H1 (cell line): ENCODE measurements around the gene MNAT1. TPM values are rescaled to one million over a fixed set of nuclear protein-coding genes. Genes with fewer than 3 reads are reported as not detected.

Experiments used
- CTCF ChIA-PET: fragments of 300-600 bp; sonication (Branson Sonifier 250); formaldehyde crosslinking; loops from one replicate; lab custom pipeline; 2021; ENCODE audit not compliant: partially characterized antibody; lab: Charles Lee
- POLR2A ChIA-PET: fragments of 300-600 bp; sonication (Branson Sonifier 250); formaldehyde crosslinking; loops from one replicate; lab custom pipeline; 2021; ENCODE audit warnings: inconsistent platforms; ENCODE audit not compliant: partially characterized antibody; lab: Charles Lee
- DNase-seq, 2 experiments: peaks; one replicate each; pipeline versions ENCODE4 v3.0.0 to v3.0.0-alpha.2; 2010 to 2022; ENCODE audit warnings: low spot score in 2 of 2, low read depth in 1 of 2, mixed read lengths in 1 of 2
- FAIRE-seq: peaks from 2 replicates; lab custom pipeline; 2011; peaks lifted over from hg19 to GRCh38; lab: Jason Lieb, UNC
- H2AFZ ChIP-seq: 2 replicates; pipeline ENCODE4 v1.8.1; 2012; ENCODE audit warnings: low read length, inconsistent platforms
- H2AK5ac ChIP-seq: 2 replicates; pipeline ENCODE4 v1.6.1; 2013; ENCODE audit warnings: low read depth, low read length
- H2BK120ac ChIP-seq: replicated peaks from 2 replicates; pipeline ENCODE3; 2013; ENCODE audit warnings: low read depth, low read length, inconsistent platforms
- H2BK12ac ChIP-seq: 2 replicates; pipeline ENCODE4 v1.6.1; 2013; ENCODE audit warnings: low read depth, low read length
- H2BK15ac ChIP-seq: 2 replicates; pipeline ENCODE4 v1.6.1; 2013; ENCODE audit warnings: low read length
- H2BK20ac ChIP-seq: 2 replicates; pipeline ENCODE4 v1.6.1; 2013; ENCODE audit warnings: low read length
- H2BK5ac ChIP-seq: 2 replicates; pipeline ENCODE4 v1.6.1; 2013; ENCODE audit warnings: low read depth, low read length
- H3K14ac ChIP-seq: 2 replicates; pipeline ENCODE4 v1.6.1; 2013; ENCODE audit warnings: inconsistent platforms; ENCODE audit not compliant: insufficient read length
- H3K18ac ChIP-seq: 2 replicates; pipeline ENCODE4 v1.6.1; 2013; ENCODE audit warnings: low read length; ENCODE audit errors: extremely low read depth
- H3K23ac ChIP-seq: 2 replicates; pipeline ENCODE4 v1.6.1; 2013; ENCODE audit warnings: inconsistent platforms; ENCODE audit not compliant: insufficient read length
- H3K23me2 ChIP-seq: 2 replicates; pipeline ENCODE4 v1.6.1; 2013; ENCODE audit warnings: low read depth, low read length
- H3K27ac ChIP-seq: 2 replicates; pipeline ENCODE4 v1.6.1; 2011; ENCODE audit warnings: low read depth, low read length, inconsistent platforms
- H3K27me3 ChIP-seq, 4 experiments: replicated peaks in 1 of 4; 1 replicate in 1 of 4; 2 replicates in 3 of 4; pipeline versions ENCODE4 v1.6.1 to v1.8.1; 2011 to 2013; ENCODE audit warnings: low read length in 3 of 4, mild to moderate bottlenecking in 3 of 4, inconsistent platforms in 2 of 4, mixed read lengths in 2 of 4, moderate library complexity in 1 of 4; ENCODE audit not compliant: control insufficient read depth in 3 of 4, insufficient read depth in 3 of 4; ENCODE audit errors: extremely low read depth in 1 of 4
- H3K36me3 ChIP-seq, 4 experiments: 2 replicates each; pipeline versions ENCODE4 v1.6.1 to v1.8.1; 2011 to 2013; ENCODE audit warnings: mild to moderate bottlenecking in 4 of 4, low read length in 3 of 4, moderate library complexity in 2 of 4, control low read depth in 1 of 4, inconsistent platforms in 1 of 4; ENCODE audit not compliant: insufficient read depth in 4 of 4, control insufficient read depth in 2 of 4
- H3K4ac ChIP-seq: replicated peaks from 2 replicates; pipeline ENCODE3; 2013; ENCODE audit warnings: low read length, low read depth, mixed read lengths, inconsistent platforms; ENCODE audit not compliant: insufficient read length
- H3K4me1 ChIP-seq, 4 experiments: replicated peaks in 1 of 4; 1 replicate in 1 of 4; 2 replicates in 3 of 4; pipeline versions ENCODE4 v1.6.1 to v1.8.1; 2011 to 2013; ENCODE audit warnings: low read length in 3 of 4, inconsistent platforms in 2 of 4, mixed read lengths in 1 of 4; ENCODE audit not compliant: insufficient read depth in 4 of 4, control insufficient read depth in 3 of 4
- H3K4me2 ChIP-seq, 2 experiments: 2 replicates each; pipeline versions ENCODE4 v1.6.1 to v1.8.1; 2011 to 2013; ENCODE audit warnings: low read depth in 2 of 2, low read length in 2 of 2, control low read depth in 1 of 2, inconsistent platforms in 1 of 2, mild to moderate bottlenecking in 1 of 2; ENCODE audit not compliant: insufficient read depth in 1 of 2
- H3K4me3 ChIP-seq, 4 experiments: fragments of 200-600, 300-600 bp in 1 of 4; sonication (generic), shearing (Covaris generic), sonication (Bioruptor Twin) in 1 of 4; 2 replicates each; pipeline versions ENCODE4 v1.5.1 to v1.8.1; 2011 to 2016; ENCODE audit warnings: low read length in 4 of 4, low read depth in 3 of 4, control low read depth in 2 of 4, inconsistent platforms in 2 of 4, mild to moderate bottlenecking in 2 of 4, mixed read lengths in 1 of 4, moderate library complexity in 1 of 4; ENCODE audit not compliant: insufficient read depth in 2 of 4; ENCODE audit errors: extremely low read depth in 1 of 4
- H3K56ac ChIP-seq: replicated peaks from 2 replicates; pipeline ENCODE3; 2013; ENCODE audit warnings: low read depth, mild to moderate bottlenecking, mixed read lengths, low read length, inconsistent platforms; ENCODE audit not compliant: insufficient read length
- H3K79me1 ChIP-seq: 2 replicates; pipeline ENCODE4 v1.6.1; 2013; ENCODE audit warnings: low read depth, low read length, control low read depth
- H3K79me2 ChIP-seq, 2 experiments: 2 replicates each; pipeline versions ENCODE4 v1.6.1 to v1.8.1; 2012 to 2013; ENCODE audit warnings: low read length in 2 of 2, mild to moderate bottlenecking in 2 of 2, inconsistent platforms in 1 of 2; ENCODE audit not compliant: insufficient read depth in 2 of 2, control insufficient read depth in 1 of 2
- H3K9ac ChIP-seq, 4 experiments: replicated peaks in 1 of 4; 1 replicate in 1 of 4; 2 replicates in 3 of 4; pipeline versions ENCODE4 v1.6.1 to v1.8.1; 2011 to 2013; ENCODE audit warnings: low read depth in 3 of 4, low read length in 3 of 4, control low read depth in 2 of 4, mild to moderate bottlenecking in 2 of 4, moderate library complexity in 2 of 4, inconsistent platforms in 1 of 4; ENCODE audit errors: extremely low read depth in 1 of 4
- H3K9me3 ChIP-seq, 2 experiments: 2 replicates each; pipeline versions ENCODE4 v1.6.1 to v1.8.1; 2012 to 2013; ENCODE audit warnings: mild to moderate bottlenecking in 2 of 2, moderate library complexity in 2 of 2, control low read depth in 1 of 2, inconsistent platforms in 1 of 2, low read depth in 1 of 2, low read length in 1 of 2, mixed read lengths in 1 of 2; ENCODE audit not compliant: insufficient read depth in 2 of 2
- H4K20me1 ChIP-seq, 2 experiments: replicated peaks in 1 of 2; 2 replicates each; pipeline versions ENCODE3 to v1.8.1; 2011 to 2013; ENCODE audit warnings: inconsistent platforms in 2 of 2, low read length in 2 of 2, mild to moderate bottlenecking in 1 of 2; ENCODE audit not compliant: insufficient read depth in 2 of 2, control insufficient read depth in 1 of 2
- H4K5ac ChIP-seq: 2 replicates; pipeline ENCODE4 v1.6.1; 2013; ENCODE audit warnings: low read length, low read depth, mixed read lengths, inconsistent platforms; ENCODE audit not compliant: insufficient read length
- H4K8ac ChIP-seq: 2 replicates; pipeline ENCODE4 v1.8.0; 2013; ENCODE audit warnings: mild to moderate bottlenecking, moderate library complexity, low read length, inconsistent platforms; ENCODE audit not compliant: insufficient read depth; ENCODE audit errors: extremely low read depth
- H4K91ac ChIP-seq: replicated peaks from 2 replicates; pipeline ENCODE3; 2013; ENCODE audit warnings: low read length, mixed read lengths, inconsistent platforms; ENCODE audit not compliant: insufficient read length
- BCL11A ChIP-seq, 2 experiments: IDR thresholded peaks; one replicate each; pipeline ENCODE4 v1.6.1; 2011; ENCODE audit warnings: low read depth in 2 of 2, low read length in 2 of 2, mild to moderate bottlenecking in 2 of 2
- BRCA1 ChIP-seq: IDR thresholded peaks from 2 replicates; pipeline ENCODE4 v1.6.1; 2012; ENCODE audit warnings: low read depth, low read length, improper control_type of control experiment
- CBX5 ChIP-seq: fragments of 300-800, 300-1000 bp; sonication (generic); IDR thresholded peaks from 2 replicates; pipeline ENCODE4 v1.7.1; 2016; ENCODE audit warnings: antibody characterized with exemption, low read length, low read depth
- CBX8 ChIP-seq: fragments of 300-800, 300-1000 bp; sonication (generic); IDR thresholded peaks from 2 replicates; pipeline ENCODE4 v1.7.1; 2016; ENCODE audit warnings: low read depth, low read length, borderline replicate concordance
- CHD2 ChIP-seq: IDR thresholded peaks from 2 replicates; pipeline ENCODE4 v1.6.1; 2012; ENCODE audit warnings: low read length, improper control_type of control experiment
- CREB1 ChIP-seq: IDR thresholded peaks from 2 replicates; pipeline ENCODE4 v1.6.1; 2012; ENCODE audit warnings: inconsistent platforms
- GABPA ChIP-seq: IDR thresholded peaks from 2 replicates; pipeline ENCODE4 v1.6.1; 2011; ENCODE audit warnings: mild to moderate bottlenecking, low read length, moderate library complexity, borderline replicate concordance; ENCODE audit not compliant: insufficient read depth
- MAFK ChIP-seq: IDR thresholded peaks from 2 replicates; pipeline ENCODE4 v1.6.1; 2012; ENCODE audit warnings: low read depth, mild to moderate bottlenecking, improper control_type of control experiment, low read length
- NANOG ChIP-seq: IDR thresholded peaks from 2 replicates; pipeline ENCODE4 v1.6.1; 2011; ENCODE audit warnings: low read length, low read depth, mild to moderate bottlenecking, inconsistent platforms; ENCODE audit not compliant: insufficient read depth, poor library complexity, severe bottlenecking
- RAD21 ChIP-seq, 2 experiments: IDR thresholded peaks in 1 of 2; conservative IDR thresholded peaks in 1 of 2; 2 replicates each; pipeline ENCODE4 v1.6.1; 2011; ENCODE audit warnings: low read depth in 2 of 2, low read length in 2 of 2, improper control_type of control experiment in 1 of 2, inconsistent platforms in 1 of 2, mild to moderate bottlenecking in 1 of 2, moderate library complexity in 1 of 2
- SIN3A ChIP-seq, 2 experiments: IDR thresholded peaks in 1 of 2; conservative IDR thresholded peaks in 1 of 2; 2 replicates each; pipeline ENCODE4 v1.6.1; 2011 to 2012; ENCODE audit warnings: low read length in 2 of 2, improper control_type of control experiment in 1 of 2, low read depth in 1 of 2, mild to moderate bottlenecking in 1 of 2
- SIRT6 ChIP-seq: IDR thresholded peaks from one replicate; pipeline ENCODE4 v1.7.1; 2012; ENCODE audit warnings: low read length, inconsistent platforms
- TAF7 ChIP-seq: optimal IDR thresholded peaks from 2 replicates; pipeline ENCODE3; 2011; ENCODE audit warnings: low read depth, mild to moderate bottlenecking, inconsistent platforms, low read length, moderate library complexity, borderline replicate concordance
- TBP ChIP-seq: IDR thresholded peaks from 2 replicates; pipeline ENCODE4 v1.6.1; 2011; ENCODE audit warnings: low read depth, low read length, improper control_type of control experiment
- TEAD4 ChIP-seq: IDR thresholded peaks from 2 replicates; pipeline ENCODE4 v1.6.1; 2012; ENCODE audit warnings: low read depth, low read length, inconsistent platforms, mixed read lengths
- WGBS, 2 experiments: shearing (Covaris generic) in 1 of 2; methylation state at CpG; one replicate each; pipeline versions ENCODE4 v1.1.6 to v1.1.7; 2013 to 2015; ENCODE audit warnings: low lambda C conversion rate in 2 of 2, mixed read lengths in 2 of 2, inconsistent platforms in 1 of 2, low coverage in 1 of 2, missing lambda C conversion rate in 1 of 2; ENCODE audit not compliant: insufficient replicate concordance in 2 of 2, insufficient coverage in 1 of 2, insufficient read length in 1 of 2; ENCODE audit errors: extremely low coverage in 1 of 2, missing lambda C conversion rate in 1 of 2; 5-methylcytosine and 5-hydroxymethylcytosine counted together
- polyA plus RNA-seq, 7 experiments: library from polyadenylated mRNA; depleted of rRNA in 3 of 7; stranded (reverse) in 5 of 7; unstranded in 2 of 7; fragments of >200 nt in 5 of 7; fragments of 200-250 nt in 2 of 7; gene quantifications; 1 replicate in 5 of 7; 2 replicates in 1 of 7; 4 replicates in 1 of 7; pipeline versions ENCODE4 v1.2.1 to v1.2.3, GENCODE V29; 2011 to 2013; ENCODE audit warnings: missing spikeins in 2 of 7, mixed read lengths in 2 of 7
- total RNA-seq: library from RNA; stranded (reverse); fragmentation: NEBNext Ultra II Directional; extraction: Animal tissue kit (Norgen Biotek cat#: 25700); gene quantifications from 2 replicates; pipeline ENCODE4 v1.2.1, GENCODE V29; 2021

MNAT1 gene
- total and polyA plus RNA-seq, 2 of the 8 experiments (the other 6 are each of a cell fraction or from before 2014, with no cell fraction given): 34.7 to 52.1 TPM

- 90% methylated on average over 1 of the region's 1 CpG; no CpG with 5 or more reads in 1 of the 2 experiments for WGBS, 2 experiments
- Histone ChIP-seq H3K18ac (no peak overlapping the region), H3K4ac (no peak overlapping the region), H2BK12ac (no peak overlapping the region), H3K79me2 (no peaks in the 10 kb centered on the region), H3K27ac (no peak overlapping the region), H4K91ac (no peak overlapping the region), H3K9me3 (no peaks in the 10 kb centered on the region), H3K4me2 (no peak overlapping the region), H4K20me1 (peaks cover 0 to 1% of the 10 kb centered on the region in 2 experiments), H2BK5ac (no peak overlapping the region), H2BK20ac (no peak overlapping the region), H4K8ac (no peak overlapping the region), H2BK15ac (no peak overlapping the region), H3K23ac (no peak overlapping the region), H3K4me3 (no peak overlapping the region), H3K36me3 (no peaks in the 10 kb centered on the region), H3K27me3 (peaks cover 0 to 1% (median 0%) of the 10 kb centered on the region in 4 experiments; a peak in 1 of 7 replicates), H3K79me1 (no peaks in the 10 kb centered on the region), H2AFZ (no peak overlapping the region), H2BK120ac (no peak overlapping the region), H4K5ac (no peak overlapping the region), H3K56ac (no peak overlapping the region), H2AK5ac (no peak overlapping the region), H3K23me2 (no peaks in the 10 kb centered on the region), H3K4me1 (no peaks in the 10 kb centered on the region), H3K14ac (no peak overlapping the region), H3K9ac (no peak overlapping the region)
- FAIRE-seq (no peak), DNase-seq (no peak)
- ChIA-PET CTCF (no interaction called here), POLR2A (no interaction called here)
- TF ChIP-seq SIN3A (conservative IDR thresholded peaks at IDR 0.05 in 1 of 2, IDR thresholded peaks at IDR 0.05 in 1 of 2; ENCODE audit: low read depth in 1 of 2, low read length in 2 of 2) (no peak), TBP (no peak), CBX5 (no peak), CHD2 (no peak), MAFK (no peak), BRCA1 (no peak), RAD21 (IDR thresholded peaks at IDR 0.05 in 1 of 2, conservative IDR thresholded peaks at IDR 0.05 in 1 of 2; ENCODE audit: low read depth in 2 of 2, low read length in 2 of 2) (no peak), SIRT6 (no peak), TAF7 (no peak), CREB1 (no peak), NANOG (no peak), CBX8 (no peak), BCL11A (IDR thresholded peaks at IDR 0.05; ENCODE audit: low read depth in 2 of 2, low read length in 2 of 2) (no peak), GABPA (no peak), TEAD4 (no peak)
These were observed 269.0 kb downstream of the MNAT1 start for GRCh38 chr14:61003571-61003970.
